Measurements from ENCODE around the gene PPP4R2.

DNA sequence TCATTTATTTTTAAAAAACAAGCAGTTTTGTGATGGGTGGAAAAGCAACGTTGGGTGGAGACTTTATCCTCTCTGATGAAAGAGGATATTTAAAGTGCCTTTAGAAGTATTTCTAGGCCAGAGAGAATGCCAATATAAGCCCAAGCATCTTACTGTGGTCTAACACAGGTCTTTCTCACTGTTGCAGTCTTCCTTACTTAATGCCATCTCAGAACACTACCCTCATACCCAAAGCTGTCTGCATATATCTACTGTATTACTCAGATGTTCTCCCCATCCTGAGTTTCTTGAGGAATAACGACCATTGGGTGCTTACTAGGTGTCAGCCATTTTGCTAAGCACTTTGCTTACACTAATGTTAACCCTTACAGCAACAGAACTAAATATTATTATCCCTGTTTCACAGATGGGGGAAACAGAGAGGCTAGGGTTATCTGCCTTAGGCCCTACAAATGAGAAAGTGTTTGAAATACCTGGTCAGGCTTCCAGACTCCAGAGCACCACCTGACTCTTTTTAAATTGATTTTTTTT lies 35.0 kb downstream of the PPP4R2 start:
- TF ChIP-seq, protein P1, sequence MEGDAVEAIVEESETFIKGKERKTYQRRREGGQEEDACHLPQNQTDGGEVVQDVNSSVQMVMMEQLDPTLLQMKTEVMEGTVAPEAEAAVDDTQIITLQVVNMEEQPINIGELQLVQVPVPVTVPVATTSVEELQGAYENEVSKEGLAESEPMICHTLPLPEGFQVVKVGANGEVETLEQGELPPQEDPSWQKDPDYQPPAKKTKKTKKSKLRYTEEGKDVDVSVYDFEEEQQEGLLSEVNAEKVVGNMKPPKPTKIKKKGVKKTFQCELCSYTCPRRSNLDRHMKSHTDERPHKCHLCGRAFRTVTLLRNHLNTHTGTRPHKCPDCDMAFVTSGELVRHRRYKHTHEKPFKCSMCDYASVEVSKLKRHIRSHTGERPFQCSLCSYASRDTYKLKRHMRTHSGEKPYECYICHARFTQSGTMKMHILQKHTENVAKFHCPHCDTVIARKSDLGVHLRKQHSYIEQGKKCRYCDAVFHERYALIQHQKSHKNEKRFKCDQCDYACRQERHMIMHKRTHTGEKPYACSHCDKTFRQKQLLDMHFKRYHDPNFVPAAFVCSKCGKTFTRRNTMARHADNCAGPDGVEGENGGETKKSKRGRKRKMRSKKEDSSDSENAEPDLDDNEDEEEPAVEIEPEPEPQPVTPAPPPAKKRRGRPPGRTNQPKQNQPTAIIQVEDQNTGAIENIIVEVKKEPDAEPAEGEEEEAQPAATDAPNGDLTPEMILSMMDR (IDR thresholded peaks at IDR 0.05; ENCODE audit: insufficient read depth, low read length, poor library complexity, severe bottlenecking), result no peak
- no peak for TF ChIP-seq EZH2phosphoT487 (conservative IDR thresholded peaks at IDR 0.05; ENCODE audit: low read length)
